Hepatocyte (in vitro differentiated cells): ENCODE data around the gene FOXA2. TPM values are rescaled to one million over a fixed set of nuclear protein-coding genes. Genes with fewer than 3 reads are reported as not detected.
"Not testable (repeated sequence)": the region's sequence is repeated elsewhere in the genome, so short reads cannot be mapped to it uniquely, and the experiment has no call there.

Experiments
- DNase-seq: peaks from one replicate; pipeline ENCODE4 v3.0.0-alpha.2; 2016; ENCODE audit warnings: low spot score
- H2AFZ ChIP-seq: fragments of 200-600 bp; sonication (generic); 2 replicates; pipeline ENCODE4 v1.6.0; 2016; ENCODE audit warnings: antibody characterized with exemption, mild to moderate bottlenecking
- H3K27ac ChIP-seq: fragments of 200-600 bp; sonication (generic); 2 replicates; pipeline ENCODE4 v1.5.1; 2016; ENCODE audit warnings: mild to moderate bottlenecking
- H3K27me3 ChIP-seq: fragments of 200-600 bp; sonication (generic); 2 replicates; pipeline ENCODE4 v1.6.1; 2016
- H3K36me3 ChIP-seq: fragments of 200-600 bp; sonication (generic); replicated peaks from 2 replicates; pipeline ENCODE4 v1.5.1; 2016; ENCODE audit warnings: low read depth; ENCODE audit not compliant: insufficient read depth
- H3K4me1 ChIP-seq: fragments of 200-600 bp; sonication (generic); 2 replicates; pipeline ENCODE4 v1.5.1; 2016; ENCODE audit warnings: mild to moderate bottlenecking, moderate library complexity; ENCODE audit not compliant: insufficient read depth
- H3K4me2 ChIP-seq: fragments of 200-600 bp; sonication (generic); 2 replicates; pipeline ENCODE4 v1.6.0; 2016
- H3K4me3 ChIP-seq: fragments of 200-600 bp; sonication (generic); 2 replicates; pipeline ENCODE4 v1.5.1; 2016; ENCODE audit warnings: mild to moderate bottlenecking
- H3K79me2 ChIP-seq: fragments of 200-600 bp; sonication (generic); 2 replicates; pipeline ENCODE4 v1.6.0; 2017; ENCODE audit warnings: mild to moderate bottlenecking
- H3K9me2 ChIP-seq: fragments of 200-600 bp; sonication (generic); replicated peaks from 2 replicates; pipeline ENCODE4 v1.6.0; 2017; ENCODE audit warnings: mild to moderate bottlenecking; ENCODE audit not compliant: insufficient read depth
- H3K9me3 ChIP-seq: fragments of 200-600 bp; sonication (generic); 2 replicates; pipeline ENCODE4 v1.5.1; 2016; ENCODE audit warnings: low read depth, mild to moderate bottlenecking
- H4K20me1 ChIP-seq: fragments of 200-600 bp; sonication (generic); 2 replicates; pipeline ENCODE4 v1.6.0; 2016; ENCODE audit warnings: mild to moderate bottlenecking; ENCODE audit not compliant: insufficient read depth, poor library complexity, severe bottlenecking
- CTCF ChIP-seq: fragments of 200-600 bp; sonication (generic); IDR thresholded peaks from 2 replicates; pipeline ENCODE4 v1.5.1; 2016; ENCODE audit warnings: antibody characterized with exemption, mild to moderate bottlenecking; ENCODE audit not compliant: poor library complexity
- EZH2 ChIP-seq: fragments of 200-600 bp; sonication (generic); IDR thresholded peaks from 2 replicates; pipeline ENCODE4 v1.6.1; 2016; ENCODE audit warnings: antibody characterized with exemption, mild to moderate bottlenecking, borderline replicate concordance
- EZH2phosphoT487 ChIP-seq: fragments of 200-600 bp; sonication (generic); IDR thresholded peaks from one replicate; pipeline ENCODE4 v1.6.1; 2018; ENCODE audit warnings: antibody characterized with exemption, mild to moderate bottlenecking, low read depth, moderate library complexity; ENCODE audit not compliant: unreplicated experiment, severe bottlenecking
- WGBS: methylation state at CpG from one replicate; pipeline ENCODE4 v1.1.6; 2016; ENCODE audit warnings: low lambda C conversion rate; ENCODE audit errors: missing lambda C conversion rate; 5-methylcytosine and 5-hydroxymethylcytosine counted together
- polyA plus RNA-seq: library from polyadenylated mRNA; unstranded; fragments of >200 nt; fragmentation: Nextera tagmentation; extraction: Ambion mirVana; gene quantifications from 2 replicates; pipeline ENCODE4 v1.2.1, GENCODE V29; 2016
- total RNA-seq: library from RNA; depleted of rRNA; stranded (reverse); fragments of >200 nt; gene quantifications from 2 replicates; pipeline ENCODE4 v1.2.3, GENCODE V29; 2014

FOXA2 gene
- total and polyA plus RNA-seq, 2 experiments from 2014 or later: 7.9 to 13.3 TPM

- H3K27ac ChIP-seq: no peak overlapping the region
- no peaks in the 10 kb centered on the region for H3K79me2 ChIP-seq
- H3K4me2 ChIP-seq: no peak overlapping the region
- DNase-seq: no peak
- H3K36me3 ChIP-seq: no peaks in the 10 kb centered on the region
- TF ChIP-seq CTCF (no peak), EZH2phosphoT487 (no peak), EZH2 (no peak)
- peaks cover 36% of the 10 kb centered on the region for H3K27me3 ChIP-seq
- H3K4me3 ChIP-seq: no peak overlapping the region
- H2AFZ ChIP-seq: no peak overlapping the region
- H3K9me3 ChIP-seq: no peaks in the 10 kb centered on the region
- H3K9me2 ChIP-seq: no peaks in the 10 kb centered on the region
- no peaks in the 10 kb centered on the region for H4K20me1 ChIP-seq
- WGBS: 56% methylated on average over 8 of the region's 8 CpGs
- no peaks in the 10 kb centered on the region for H3K4me1 ChIP-seq
These were observed 27.8 kb downstream of the FOXA2 start for GRCh38 chr20:22556565-22557056.

DNA sequence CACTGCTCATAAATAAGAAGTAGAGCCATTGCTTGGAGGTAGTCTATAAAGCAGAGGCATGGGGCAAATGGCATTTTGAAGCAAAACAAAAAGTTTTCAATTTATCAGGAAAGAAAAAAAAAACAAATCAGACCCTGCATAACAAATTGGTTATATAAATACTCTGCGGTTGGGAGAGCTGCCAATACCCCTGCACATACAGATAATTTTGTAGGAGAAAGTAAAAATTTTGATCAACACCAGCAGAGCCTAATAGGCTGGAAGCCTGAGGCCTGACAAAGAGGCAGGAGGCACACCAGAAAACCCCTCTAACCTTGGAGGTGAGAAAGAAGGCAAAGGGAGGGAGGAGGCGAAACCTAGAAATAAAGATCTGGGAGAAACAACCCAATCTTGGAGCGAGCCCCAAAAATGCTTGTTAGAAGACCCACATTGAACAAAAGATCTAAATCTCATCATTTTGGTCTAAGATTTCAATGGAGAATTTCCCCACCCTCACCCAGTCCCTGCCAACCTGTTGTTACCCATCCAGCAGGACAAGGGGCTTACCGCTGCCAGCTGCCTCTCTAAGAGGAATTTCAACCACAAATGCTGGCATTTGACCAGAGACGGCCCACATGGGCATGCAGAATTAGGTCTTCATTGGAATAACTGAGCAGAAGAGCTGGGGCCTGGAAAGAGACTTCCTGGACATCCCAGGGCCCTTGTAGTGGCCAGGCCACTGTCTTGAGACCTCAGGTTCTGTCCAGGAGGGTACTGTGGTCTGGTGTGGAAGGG lies 28.4 kb downstream of the FOXA2 start:
- Histone ChIP-seq H3K79me2 (no peaks in the 10 kb centered on the region), H3K36me3 (no peaks in the 10 kb centered on the region), H3K27me3 (peaks cover 31% of the 10 kb centered on the region), H3K9me3 (no peaks in the 10 kb centered on the region), H3K9me2 (no peaks in the 10 kb centered on the region), H3K4me1 (no peaks in the 10 kb centered on the region), H4K20me1 (no peaks in the 10 kb centered on the region), H3K4me3 (no peak overlapping the region), H3K4me2 (no peak overlapping the region), H3K27ac (no peak overlapping the region), H2AFZ (no peak overlapping the region)
- TF ChIP-seq EZH2 (no peak), CTCF (no peak), EZH2phosphoT487 (no peak)
- no peak for DNase-seq
- WGBS: 89% methylated on average over 5 of the region's 5 CpGs

- H3K4me1 ChIP-seq: no peaks in the 10 kb centered on the region
- no peak overlapping the region for H3K4me2 ChIP-seq
- H3K9me3 ChIP-seq: no peaks in the 10 kb centered on the region
- H3K36me3 ChIP-seq: no peaks in the 10 kb centered on the region
- WGBS: 90% methylated on average over 2 of the region's 2 CpGs
- no peak overlapping the region for H3K27ac ChIP-seq
- TF ChIP-seq CTCF (no peak), EZH2 (no peak), EZH2phosphoT487 (no peak)
- no peaks in the 10 kb centered on the region for H4K20me1 ChIP-seq
- H2AFZ ChIP-seq: no peak overlapping the region
- H3K27me3 ChIP-seq: peaks cover 15% of the 10 kb centered on the region
- no peaks in the 10 kb centered on the region for H3K9me2 ChIP-seq
- DNase-seq: no peak
- H3K4me3 ChIP-seq: no peak overlapping the region
- H3K79me2 ChIP-seq: no peaks in the 10 kb centered on the region
These were observed 30.0 kb downstream of the FOXA2 start for GRCh38 chr20:22554391-22554790.

GRCh38 chr20:22550514-22550913 lies 33.9 kb downstream of the FOXA2 start:
- H3K4me2 ChIP-seq, H3K4me3 ChIP-seq, H3K79me2 ChIP-seq, H3K27ac ChIP-seq, H3K4me1 ChIP-seq, H3K9me3 ChIP-seq, DNase-seq, H3K36me3 ChIP-seq, H3K9me2 ChIP-seq, H2AFZ ChIP-seq, H3K27me3 ChIP-seq, H4K20me1 ChIP-seq: not testable (repeated sequence)
- WGBS: 93% methylated on average over 4 of the region's 4 CpGs
